ENCODE data around the gene SLC28A1.
"Not testable (repeated sequence)": the region's sequence is repeated elsewhere in the genome, so short reads cannot be mapped to it uniquely, and the experiment has no call there.

SLC28A1 gene

GRCh38 chr15:84844964-84845363 lies 39.5 kb upstream of the SLC28A1 start:
- no peak for TF ChIP-seq EZH2 (IDR thresholded peaks at IDR 0.05)
- TF ChIP-seq FOXP2 (optimal IDR thresholded peaks at IDR 0.05; ENCODE audit: control extremely low read depth, extremely low read length, insufficient read depth), result no peak
- TF ChIP-seq POLR2AphosphoS5 (IDR thresholded peaks at IDR 0.05; ENCODE audit: borderline replicate concordance, low read depth, low read length), result no peak
- DNase-seq (ENCODE audit: low read depth, low spot score), result no peak
- H3K27ac ChIP-seq, result no peak overlapping the region
- H3K9ac ChIP-seq (ENCODE audit: insufficient read length), result no peak overlapping the region
- 0 out of 2 replicates have a peak, but pooled peaks cover 4% of the 10 kb centered on the region for H3K9me3 ChIP-seq (ENCODE audit: low read depth, low read length)
- H3K36me3 ChIP-seq (ENCODE audit: insufficient read depth, low read length), result no peaks in the 10 kb centered on the region
- no peak overlapping the region for H3K4me3 ChIP-seq

GRCh38 chr15:84845631-84846030 lies 38.8 kb upstream of the SLC28A1 start:
- peak; percentile 5 for DNase-seq (ENCODE audit: low read depth, low spot score)
- not testable (repeated sequence) for H3K4me3 ChIP-seq; H3K9me3 ChIP-seq (ENCODE audit: low read depth, low read length); H3K27ac ChIP-seq; H3K36me3 ChIP-seq (ENCODE audit: insufficient read depth, low read length); H3K9ac ChIP-seq (ENCODE audit: insufficient read length)

- no peaks in the 10 kb centered on the region for H3K36me3 ChIP-seq (ENCODE audit: insufficient read depth, low read length)
- no peak overlapping the region for H3K4me3 ChIP-seq
- 0 out of 2 replicates have a peak, but pooled peaks cover 4% of the 10 kb centered on the region for H3K9me3 ChIP-seq (ENCODE audit: low read depth, low read length)
- no peak for TF ChIP-seq POLR2AphosphoS5 (IDR thresholded peaks at IDR 0.05; ENCODE audit: borderline replicate concordance, low read depth, low read length)
- TF ChIP-seq FOXP2 (optimal IDR thresholded peaks at IDR 0.05; ENCODE audit: control extremely low read depth, extremely low read length, insufficient read depth), result no peak
- no peak for TF ChIP-seq EZH2 (IDR thresholded peaks at IDR 0.05)
- H3K9ac ChIP-seq (ENCODE audit: insufficient read length), result no peak overlapping the region
- DNase-seq (ENCODE audit: low read depth, low spot score), result no peak
- no peak overlapping the region for H3K27ac ChIP-seq
Measured at GRCh38 chr15:84846269-84846668, 38.2 kb upstream of the SLC28A1 start.

GRCh38 chr15:84847382-84847781 lies 37.1 kb upstream of the SLC28A1 start:
- Histone ChIP-seq H3K9ac (ENCODE audit: insufficient read length) (no peak overlapping the region), H3K27ac (no peak overlapping the region), H3K4me3 (no peak overlapping the region), H3K9me3 (ENCODE audit: low read depth, low read length) (0 out of 2 replicates have a peak, but pooled peaks cover 4% of the 10 kb centered on the region), H3K36me3 (ENCODE audit: insufficient read depth, low read length) (no peaks in the 10 kb centered on the region)
- DNase-seq (ENCODE audit: low read depth, low spot score), result no peak
- TF ChIP-seq POLR2AphosphoS5 (IDR thresholded peaks at IDR 0.05; ENCODE audit: borderline replicate concordance, low read depth, low read length), result no peak
- TF ChIP-seq EZH2 (IDR thresholded peaks at IDR 0.05), result no peak
- TF ChIP-seq FOXP2 (optimal IDR thresholded peaks at IDR 0.05; ENCODE audit: control extremely low read depth, extremely low read length, insufficient read depth), result no peak

- DNase-seq (ENCODE audit: low read depth, low spot score), result no peak
- TF ChIP-seq EZH2 (IDR thresholded peaks at IDR 0.05) (no peak), FOXP2 (optimal IDR thresholded peaks at IDR 0.05; ENCODE audit: control extremely low read depth, extremely low read length, insufficient read depth) (no peak), POLR2AphosphoS5 (IDR thresholded peaks at IDR 0.05; ENCODE audit: borderline replicate concordance, low read depth, low read length) (no peak)
- Histone ChIP-seq H3K9ac (ENCODE audit: insufficient read length) (no peak overlapping the region), H3K9me3 (ENCODE audit: low read depth, low read length) (0 out of 2 replicates have a peak, but pooled peaks cover 4% of the 10 kb centered on the region), H3K36me3 (ENCODE audit: insufficient read depth, low read length) (no peaks in the 10 kb centered on the region), H3K4me3 (no peak overlapping the region), H3K27ac (no peak overlapping the region)
Measured at GRCh38 chr15:84852212-84852611, 32.2 kb upstream of the SLC28A1 start.

GRCh38 chr15:84855136-84855535 lies 29.3 kb upstream of the SLC28A1 start:
- H3K36me3 ChIP-seq (ENCODE audit: insufficient read depth, low read length), result no peaks in the 10 kb centered on the region
- H3K9ac ChIP-seq (ENCODE audit: insufficient read length), result no peak overlapping the region
- DNase-seq (ENCODE audit: low read depth, low spot score), result no peak
- H3K4me3 ChIP-seq, result no peak overlapping the region
- TF ChIP-seq FOXP2 (optimal IDR thresholded peaks at IDR 0.05; ENCODE audit: control extremely low read depth, extremely low read length, insufficient read depth) (no peak), POLR2AphosphoS5 (IDR thresholded peaks at IDR 0.05; ENCODE audit: borderline replicate concordance, low read depth, low read length) (no peak), EZH2 (IDR thresholded peaks at IDR 0.05) (no peak)
- H3K27ac ChIP-seq, result no peak overlapping the region
- H3K9me3 ChIP-seq (ENCODE audit: low read depth, low read length), result no peaks in the 10 kb centered on the region

GRCh38 chr15:84855765-84856164 lies 28.7 kb upstream of the SLC28A1 start:
- no peak overlapping the region for H3K27ac ChIP-seq
- no peak for DNase-seq (ENCODE audit: low read depth, low spot score)
- no peaks in the 10 kb centered on the region for H3K9me3 ChIP-seq (ENCODE audit: low read depth, low read length)
- no peak overlapping the region for H3K9ac ChIP-seq (ENCODE audit: insufficient read length)
- H3K36me3 ChIP-seq (ENCODE audit: insufficient read depth, low read length), result no peaks in the 10 kb centered on the region
- no peak for TF ChIP-seq FOXP2 (optimal IDR thresholded peaks at IDR 0.05; ENCODE audit: control extremely low read depth, extremely low read length, insufficient read depth)
- TF ChIP-seq POLR2AphosphoS5 (IDR thresholded peaks at IDR 0.05; ENCODE audit: borderline replicate concordance, low read depth, low read length), result no peak
- TF ChIP-seq EZH2 (IDR thresholded peaks at IDR 0.05), result no peak
- H3K4me3 ChIP-seq, result no peak overlapping the region

GRCh38 chr15:84856731-84857417 lies 27.6 kb upstream of the SLC28A1 start:
- H3K36me3 ChIP-seq (ENCODE audit: insufficient read depth, low read length), result no peaks in the 10 kb centered on the region
- DNase-seq (ENCODE audit: low read depth, low spot score), result no peak
- TF ChIP-seq POLR2AphosphoS5 (IDR thresholded peaks at IDR 0.05; ENCODE audit: borderline replicate concordance, low read depth, low read length) (no peak), FOXP2 (optimal IDR thresholded peaks at IDR 0.05; ENCODE audit: control extremely low read depth, extremely low read length, insufficient read depth) (no peak), EZH2 (IDR thresholded peaks at IDR 0.05) (no peak)

More at GRCh38 chr15:84856731-84857417, 27.6 kb upstream of the SLC28A1 start:
- no peak overlapping the region for H3K4me3 ChIP-seq
- no peak overlapping the region for H3K9ac ChIP-seq (ENCODE audit: insufficient read length)
- H3K27ac ChIP-seq, result no peak overlapping the region
- no peaks in the 10 kb centered on the region for H3K9me3 ChIP-seq (ENCODE audit: low read depth, low read length)

Data from SK-N-MC (cell line).